ENCODE results near the gene RIOK1.

RIOK1 gene

GRCh38 chr6:7446619-7447325, 57.2 kb downstream of the RIOK1 start:
- TF ChIP-seq GATA2 (IDR thresholded peaks at IDR 0.05; ENCODE audit: low read depth, low read length): no peak
- TF ChIP-seq GATA3 (IDR thresholded peaks at IDR 0.05; ENCODE audit: low read depth, low read length): no peak

- TF ChIP-seq GATA2 (IDR thresholded peaks at IDR 0.05; ENCODE audit: low read depth, low read length) (no peak), GATA3 (IDR thresholded peaks at IDR 0.05; ENCODE audit: low read depth, low read length) (no peak)
Observed at GRCh38 chr6:7448232-7448631, 58.6 kb downstream of the RIOK1 start.

GRCh38 chr6:7449018-7449417, 59.4 kb downstream of the RIOK1 start:
- TF ChIP-seq GATA2 (IDR thresholded peaks at IDR 0.05; ENCODE audit: low read depth, low read length): no peak
- no peak for TF ChIP-seq GATA3 (IDR thresholded peaks at IDR 0.05; ENCODE audit: low read depth, low read length)

GRCh38 chr6:7451326-7451725, 61.7 kb downstream of the RIOK1 start:
- no peak for TF ChIP-seq GATA3 (IDR thresholded peaks at IDR 0.05; ENCODE audit: low read depth, low read length)
- TF ChIP-seq GATA2 (IDR thresholded peaks at IDR 0.05; ENCODE audit: low read depth, low read length): no peak

- TF ChIP-seq GATA2 (IDR thresholded peaks at IDR 0.05; ENCODE audit: low read depth, low read length): no peak
- no peak for TF ChIP-seq GATA3 (IDR thresholded peaks at IDR 0.05; ENCODE audit: low read depth, low read length)
Observed at GRCh38 chr6:7452898-7453297, 63.3 kb downstream of the RIOK1 start.

- TF ChIP-seq GATA3 (IDR thresholded peaks at IDR 0.05; ENCODE audit: low read depth, low read length) (no peak), GATA2 (IDR thresholded peaks at IDR 0.05; ENCODE audit: low read depth, low read length) (no peak)
Observed at GRCh38 chr6:7454696-7455358, 65.2 kb downstream of the RIOK1 start.

GRCh38 chr6:7461416-7461815, 71.8 kb downstream of the RIOK1 start:
- TF ChIP-seq GATA3 (IDR thresholded peaks at IDR 0.05; ENCODE audit: low read depth, low read length): no peak
- no peak for TF ChIP-seq GATA2 (IDR thresholded peaks at IDR 0.05; ENCODE audit: low read depth, low read length)

GRCh38 chr6:7463785-7464184, 74.2 kb downstream of the RIOK1 start:
- TF ChIP-seq GATA3 (IDR thresholded peaks at IDR 0.05; ENCODE audit: low read depth, low read length): no peak
- TF ChIP-seq GATA2 (IDR thresholded peaks at IDR 0.05; ENCODE audit: low read depth, low read length): no peak

GRCh38 chr6:7467007-7467897, 77.6 kb downstream of the RIOK1 start:
- TF ChIP-seq GATA2 (IDR thresholded peaks at IDR 0.05; ENCODE audit: low read depth, low read length): no peak
- no peak for TF ChIP-seq GATA3 (IDR thresholded peaks at IDR 0.05; ENCODE audit: low read depth, low read length)
